H1 (cell line): ENCODE results near the gene OPA3. TPM values are rescaled to one million over a fixed set of nuclear protein-coding genes. Genes with fewer than 3 reads are reported as not detected.

Experiments
- CTCF ChIA-PET: fragments of 300-600 bp; sonication (Branson Sonifier 250); formaldehyde crosslinking; loops from one replicate; lab custom pipeline; 2021; ENCODE audit not compliant: partially characterized antibody; lab: Charles Lee
- POLR2A ChIA-PET: fragments of 300-600 bp; sonication (Branson Sonifier 250); formaldehyde crosslinking; loops from one replicate; lab custom pipeline; 2021; ENCODE audit warnings: inconsistent platforms; ENCODE audit not compliant: partially characterized antibody; lab: Charles Lee
- DNase-seq, 2 experiments: peaks; one replicate each; pipeline versions ENCODE4 v3.0.0 to v3.0.0-alpha.2; 2010 to 2022; ENCODE audit warnings: low spot score in 2 of 2, low read depth in 1 of 2, mixed read lengths in 1 of 2
- FAIRE-seq: peaks from 2 replicates; lab custom pipeline; 2011; peaks lifted over from hg19 to GRCh38; lab: Jason Lieb, UNC
- H2AFZ ChIP-seq: 2 replicates; pipeline ENCODE4 v1.8.1; 2012; ENCODE audit warnings: low read length, inconsistent platforms
- H2AK5ac ChIP-seq: 2 replicates; pipeline ENCODE4 v1.6.1; 2013; ENCODE audit warnings: low read depth, low read length
- H2BK120ac ChIP-seq: replicated peaks from 2 replicates; pipeline ENCODE3; 2013; ENCODE audit warnings: low read depth, low read length, inconsistent platforms
- H2BK12ac ChIP-seq: 2 replicates; pipeline ENCODE4 v1.6.1; 2013; ENCODE audit warnings: low read depth, low read length
- H2BK15ac ChIP-seq: 2 replicates; pipeline ENCODE4 v1.6.1; 2013; ENCODE audit warnings: low read length
- H2BK20ac ChIP-seq: 2 replicates; pipeline ENCODE4 v1.6.1; 2013; ENCODE audit warnings: low read length
- H2BK5ac ChIP-seq: 2 replicates; pipeline ENCODE4 v1.6.1; 2013; ENCODE audit warnings: low read depth, low read length
- H3K14ac ChIP-seq: 2 replicates; pipeline ENCODE4 v1.6.1; 2013; ENCODE audit warnings: inconsistent platforms; ENCODE audit not compliant: insufficient read length
- H3K18ac ChIP-seq: 2 replicates; pipeline ENCODE4 v1.6.1; 2013; ENCODE audit warnings: low read length; ENCODE audit errors: extremely low read depth
- H3K23ac ChIP-seq: 2 replicates; pipeline ENCODE4 v1.6.1; 2013; ENCODE audit warnings: inconsistent platforms; ENCODE audit not compliant: insufficient read length
- H3K23me2 ChIP-seq: 2 replicates; pipeline ENCODE4 v1.6.1; 2013; ENCODE audit warnings: low read depth, low read length
- H3K27ac ChIP-seq: 2 replicates; pipeline ENCODE4 v1.6.1; 2011; ENCODE audit warnings: low read depth, low read length, inconsistent platforms
- H3K27me3 ChIP-seq, 4 experiments: replicated peaks in 1 of 4; 1 replicate in 1 of 4; 2 replicates in 3 of 4; pipeline versions ENCODE4 v1.6.1 to v1.8.1; 2011 to 2013; ENCODE audit warnings: low read length in 3 of 4, mild to moderate bottlenecking in 3 of 4, inconsistent platforms in 2 of 4, mixed read lengths in 2 of 4, moderate library complexity in 1 of 4; ENCODE audit not compliant: control insufficient read depth in 3 of 4, insufficient read depth in 3 of 4; ENCODE audit errors: extremely low read depth in 1 of 4
- H3K36me3 ChIP-seq, 4 experiments: 2 replicates each; pipeline versions ENCODE4 v1.6.1 to v1.8.1; 2011 to 2013; ENCODE audit warnings: mild to moderate bottlenecking in 4 of 4, low read length in 3 of 4, moderate library complexity in 2 of 4, control low read depth in 1 of 4, inconsistent platforms in 1 of 4; ENCODE audit not compliant: insufficient read depth in 4 of 4, control insufficient read depth in 2 of 4
- H3K4ac ChIP-seq: replicated peaks from 2 replicates; pipeline ENCODE3; 2013; ENCODE audit warnings: low read length, low read depth, mixed read lengths, inconsistent platforms; ENCODE audit not compliant: insufficient read length
- H3K4me1 ChIP-seq, 4 experiments: replicated peaks in 1 of 4; 1 replicate in 1 of 4; 2 replicates in 3 of 4; pipeline versions ENCODE4 v1.6.1 to v1.8.1; 2011 to 2013; ENCODE audit warnings: low read length in 3 of 4, inconsistent platforms in 2 of 4, mixed read lengths in 1 of 4; ENCODE audit not compliant: insufficient read depth in 4 of 4, control insufficient read depth in 3 of 4
- H3K4me2 ChIP-seq, 2 experiments: 2 replicates each; pipeline versions ENCODE4 v1.6.1 to v1.8.1; 2011 to 2013; ENCODE audit warnings: low read depth in 2 of 2, low read length in 2 of 2, control low read depth in 1 of 2, inconsistent platforms in 1 of 2, mild to moderate bottlenecking in 1 of 2; ENCODE audit not compliant: insufficient read depth in 1 of 2
- H3K4me3 ChIP-seq, 4 experiments: fragments of 200-600, 300-600 bp in 1 of 4; sonication (generic), shearing (Covaris generic), sonication (Bioruptor Twin) in 1 of 4; 2 replicates each; pipeline versions ENCODE4 v1.5.1 to v1.8.1; 2011 to 2016; ENCODE audit warnings: low read length in 4 of 4, low read depth in 3 of 4, control low read depth in 2 of 4, inconsistent platforms in 2 of 4, mild to moderate bottlenecking in 2 of 4, mixed read lengths in 1 of 4, moderate library complexity in 1 of 4; ENCODE audit not compliant: insufficient read depth in 2 of 4; ENCODE audit errors: extremely low read depth in 1 of 4
- H3K56ac ChIP-seq: replicated peaks from 2 replicates; pipeline ENCODE3; 2013; ENCODE audit warnings: low read depth, mild to moderate bottlenecking, mixed read lengths, low read length, inconsistent platforms; ENCODE audit not compliant: insufficient read length
- H3K79me1 ChIP-seq: 2 replicates; pipeline ENCODE4 v1.6.1; 2013; ENCODE audit warnings: low read depth, low read length, control low read depth
- H3K79me2 ChIP-seq, 2 experiments: 2 replicates each; pipeline versions ENCODE4 v1.6.1 to v1.8.1; 2012 to 2013; ENCODE audit warnings: low read length in 2 of 2, mild to moderate bottlenecking in 2 of 2, inconsistent platforms in 1 of 2; ENCODE audit not compliant: insufficient read depth in 2 of 2, control insufficient read depth in 1 of 2
- H3K9ac ChIP-seq, 4 experiments: replicated peaks in 1 of 4; 1 replicate in 1 of 4; 2 replicates in 3 of 4; pipeline versions ENCODE4 v1.6.1 to v1.8.1; 2011 to 2013; ENCODE audit warnings: low read depth in 3 of 4, low read length in 3 of 4, control low read depth in 2 of 4, mild to moderate bottlenecking in 2 of 4, moderate library complexity in 2 of 4, inconsistent platforms in 1 of 4; ENCODE audit errors: extremely low read depth in 1 of 4
- H3K9me3 ChIP-seq, 2 experiments: 2 replicates each; pipeline versions ENCODE4 v1.6.1 to v1.8.1; 2012 to 2013; ENCODE audit warnings: mild to moderate bottlenecking in 2 of 2, moderate library complexity in 2 of 2, control low read depth in 1 of 2, inconsistent platforms in 1 of 2, low read depth in 1 of 2, low read length in 1 of 2, mixed read lengths in 1 of 2; ENCODE audit not compliant: insufficient read depth in 2 of 2
- H4K20me1 ChIP-seq, 2 experiments: replicated peaks in 1 of 2; 2 replicates each; pipeline versions ENCODE3 to v1.8.1; 2011 to 2013; ENCODE audit warnings: inconsistent platforms in 2 of 2, low read length in 2 of 2, mild to moderate bottlenecking in 1 of 2; ENCODE audit not compliant: insufficient read depth in 2 of 2, control insufficient read depth in 1 of 2
- H4K5ac ChIP-seq: 2 replicates; pipeline ENCODE4 v1.6.1; 2013; ENCODE audit warnings: low read length, low read depth, mixed read lengths, inconsistent platforms; ENCODE audit not compliant: insufficient read length
- H4K8ac ChIP-seq: 2 replicates; pipeline ENCODE4 v1.8.0; 2013; ENCODE audit warnings: mild to moderate bottlenecking, moderate library complexity, low read length, inconsistent platforms; ENCODE audit not compliant: insufficient read depth; ENCODE audit errors: extremely low read depth
- H4K91ac ChIP-seq: replicated peaks from 2 replicates; pipeline ENCODE3; 2013; ENCODE audit warnings: low read length, mixed read lengths, inconsistent platforms; ENCODE audit not compliant: insufficient read length
- CBX5 ChIP-seq: fragments of 300-800, 300-1000 bp; sonication (generic); IDR thresholded peaks from 2 replicates; pipeline ENCODE4 v1.7.1; 2016; ENCODE audit warnings: antibody characterized with exemption, low read length, low read depth
- EGR1 ChIP-seq: IDR thresholded peaks from 2 replicates; pipeline ENCODE4 v1.6.1; 2011; ENCODE audit warnings: low read depth, low read length, borderline replicate concordance
- POLR2AphosphoS5 ChIP-seq: IDR thresholded peaks from 2 replicates; pipeline ENCODE4 v1.6.1; 2011; ENCODE audit warnings: low read depth, low read length
- POU5F1 ChIP-seq: IDR thresholded peaks from 2 replicates; pipeline ENCODE4 v1.6.1; 2011; ENCODE audit warnings: low read depth, mild to moderate bottlenecking, low read length, moderate library complexity
- RAD21 ChIP-seq, 2 experiments: IDR thresholded peaks in 1 of 2; conservative IDR thresholded peaks in 1 of 2; 2 replicates each; pipeline ENCODE4 v1.6.1; 2011; ENCODE audit warnings: low read depth in 2 of 2, low read length in 2 of 2, improper control_type of control experiment in 1 of 2, inconsistent platforms in 1 of 2, mild to moderate bottlenecking in 1 of 2, moderate library complexity in 1 of 2
- SP1 ChIP-seq: IDR thresholded peaks from 2 replicates; pipeline ENCODE4 v1.6.1; 2011; ENCODE audit warnings: low read depth, low read length
- SRF ChIP-seq: IDR thresholded peaks from 2 replicates; pipeline ENCODE4 v1.6.1; 2011; ENCODE audit warnings: mild to moderate bottlenecking, low read depth, low read length, moderate library complexity
- WGBS, 2 experiments: shearing (Covaris generic) in 1 of 2; methylation state at CpG; one replicate each; pipeline versions ENCODE4 v1.1.6 to v1.1.7; 2013 to 2015; ENCODE audit warnings: low lambda C conversion rate in 2 of 2, mixed read lengths in 2 of 2, inconsistent platforms in 1 of 2, low coverage in 1 of 2, missing lambda C conversion rate in 1 of 2; ENCODE audit not compliant: insufficient replicate concordance in 2 of 2, insufficient coverage in 1 of 2, insufficient read length in 1 of 2; ENCODE audit errors: extremely low coverage in 1 of 2, missing lambda C conversion rate in 1 of 2; 5-methylcytosine and 5-hydroxymethylcytosine counted together
- polyA plus RNA-seq, 7 experiments: library from polyadenylated mRNA; depleted of rRNA in 3 of 7; stranded (reverse) in 5 of 7; unstranded in 2 of 7; fragments of >200 nt in 5 of 7; fragments of 200-250 nt in 2 of 7; gene quantifications; 1 replicate in 5 of 7; 2 replicates in 1 of 7; 4 replicates in 1 of 7; pipeline versions ENCODE4 v1.2.1 to v1.2.3, GENCODE V29; 2011 to 2013; ENCODE audit warnings: missing spikeins in 2 of 7, mixed read lengths in 2 of 7
- total RNA-seq: library from RNA; stranded (reverse); fragmentation: NEBNext Ultra II Directional; extraction: Animal tissue kit (Norgen Biotek cat#: 25700); gene quantifications from 2 replicates; pipeline ENCODE4 v1.2.1, GENCODE V29; 2021
- TF ChIP-seq, protein P1 (sequence below): IDR thresholded peaks from 2 replicates; pipeline ENCODE4 v1.6.1; 2011; ENCODE audit warnings: low read length, improper control_type of control experiment

Gene OPA3
- total and polyA plus RNA-seq, 2 of the 8 experiments (the other 6 are each of a cell fraction or from before 2014, with no cell fraction given), result 12.5 to 14.5 TPM

DNA sequence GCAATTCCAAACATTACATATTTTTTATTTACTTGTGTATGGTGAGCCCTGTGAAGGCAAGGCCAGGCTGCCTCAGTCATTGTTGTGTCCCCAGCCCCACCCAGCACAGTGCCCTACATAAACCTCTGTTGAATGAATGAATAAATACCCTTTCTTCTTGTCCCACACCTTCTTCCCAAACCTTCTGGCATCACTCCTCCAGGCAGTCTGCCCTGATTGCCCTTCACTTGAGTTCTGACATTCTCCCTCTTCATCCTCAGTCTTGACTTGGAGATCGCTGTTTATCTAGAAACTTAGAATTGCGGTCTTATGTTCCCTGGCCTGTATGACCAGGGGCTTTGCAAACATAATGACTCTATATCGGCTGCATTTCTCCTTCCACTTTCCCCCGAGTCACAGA lies 5.2 kb upstream of the OPA3 start:
- DNase-seq (no peak), FAIRE-seq (no peak)
- ChIA-PET POLR2A (interaction anchor here (1.7 kb wide), 1 partner anchor 179 kb away, joined by 4 read pairs; the partner anchor contains the start of gene SIX5), CTCF (interaction anchor here (0.6 to 2.5 kb wide), 7 partner anchors 17 to 1020 kb away, joined by 3 to 44 read pairs (median 4); no protein-coding TSS in a partner anchor)
- Histone ChIP-seq H3K4me1 (no peaks in the 10 kb centered on the region; a peak in 2 of 7 replicates), H4K8ac (no peak overlapping the region), H3K18ac (no peak overlapping the region), H3K56ac (no peak overlapping the region), H2AFZ (no peak overlapping the region), H3K27me3 (peaks cover 0 to 21% (median 16%) of the 10 kb centered on the region in 4 experiments; a peak in 6 of 7 replicates), H4K91ac (no peak overlapping the region), H2BK15ac (no peak overlapping the region), H3K79me1 (no peaks in the 10 kb centered on the region), H4K5ac (no peak overlapping the region), H3K36me3 (no peaks in the 10 kb centered on the region), H3K4me2 (no peak overlapping the region), H2BK5ac (no peak overlapping the region), H2BK20ac (no peak overlapping the region), H2AK5ac (no peak overlapping the region), H3K9me3 (peaks cover 0 to 4% of the 10 kb centered on the region in 2 experiments; a peak in 1 of 4 replicates), H2BK120ac (no peak overlapping the region), H3K79me2 (no peaks in the 10 kb centered on the region), H3K27ac (no peak overlapping the region), H3K4ac (no peak overlapping the region), H3K9ac (no peak overlapping the region), H2BK12ac (no peak overlapping the region), H4K20me1 (no peaks in the 10 kb centered on the region), H3K23ac (no peak overlapping the region), H3K23me2 (0 out of 2 replicates have a peak, but pooled peaks cover 2% of the 10 kb centered on the region), H3K14ac (no peak overlapping the region), H3K4me3 (no peak overlapping the region)
- TF ChIP-seq, protein P1, sequence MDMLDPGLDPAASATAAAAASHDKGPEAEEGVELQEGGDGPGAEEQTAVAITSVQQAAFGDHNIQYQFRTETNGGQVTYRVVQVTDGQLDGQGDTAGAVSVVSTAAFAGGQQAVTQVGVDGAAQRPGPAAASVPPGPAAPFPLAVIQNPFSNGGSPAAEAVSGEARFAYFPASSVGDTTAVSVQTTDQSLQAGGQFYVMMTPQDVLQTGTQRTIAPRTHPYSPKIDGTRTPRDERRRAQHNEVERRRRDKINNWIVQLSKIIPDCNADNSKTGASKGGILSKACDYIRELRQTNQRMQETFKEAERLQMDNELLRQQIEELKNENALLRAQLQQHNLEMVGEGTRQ, result no peak
- no peak for TF ChIP-seq CBX5
- no peak for TF ChIP-seq SRF
- no peak for TF ChIP-seq EGR1
- TF ChIP-seq SP1, result no peak
- no peak for TF ChIP-seq RAD21 (IDR thresholded peaks at IDR 0.05 in 1 of 2, conservative IDR thresholded peaks at IDR 0.05 in 1 of 2; ENCODE audit: low read depth in 2 of 2, low read length in 2 of 2)
- TF ChIP-seq POLR2AphosphoS5, result no peak
- no peak for TF ChIP-seq POU5F1
- 88% methylated on average over 4 of the region's 4 CpGs; no CpG with 5 or more reads in 1 of the 2 experiments for WGBS, 2 experiments
